Endothelial cell of umbilical vein (primary cell): ENCODE results near the gene NANOS1. TPM values are rescaled to one million over a fixed set of nuclear protein-coding genes. Genes with fewer than 3 reads are reported as not detected.

Experiments
- BruUV-seq: library from RNA; stranded (reverse); fragments of 400-500 nt; replicated peaks from 2 replicates; lab custom pipeline; 2021; lab: Mats Ljungman, UMichigan
- CTCF ChIA-PET: fragments of 300-600, 350-600 bp; sonication (Branson Sonifier 250); formaldehyde crosslinking; loops from one replicate; lab custom pipeline; 2021; ENCODE audit warnings: antibody characterized with exemption, inconsistent platforms; lab: Charles Lee
- POLR2A ChIA-PET: fragments of 300-600, 350-600 bp; sonication (Branson Sonifier 250); formaldehyde crosslinking; loops from one replicate; lab custom pipeline; 2021; ENCODE audit warnings: antibody characterized with exemption, inconsistent platforms; lab: Charles Lee
- DNase-seq: peaks from one replicate; pipeline ENCODE4 v3.0.0-alpha.2; 2011; ENCODE audit warnings: low read depth, low spot score
- FAIRE-seq: peaks from 2 replicates; lab custom pipeline; 2011; peaks lifted over from hg19 to GRCh38; lab: Jason Lieb, UNC
- H2AFZ ChIP-seq: 2 replicates; pipeline ENCODE4 v1.6.0; 2012; ENCODE audit warnings: low read depth, low read length, control low read depth, inconsistent platforms
- H3K27ac ChIP-seq: 2 replicates; pipeline ENCODE4 v1.5.1; 2011; ENCODE audit warnings: low read depth, mild to moderate bottlenecking, control low read depth, low read length, moderate library complexity; ENCODE audit not compliant: insufficient read depth
- H3K27me3 ChIP-seq, 2 experiments: 2 replicates each; pipeline versions ENCODE4 v1.6.0 to v1.6.1; 2011; ENCODE audit warnings: low read length in 2 of 2, mixed read lengths in 1 of 2; ENCODE audit not compliant: control insufficient read depth in 2 of 2, insufficient read depth in 2 of 2
- H3K36me3 ChIP-seq, 2 experiments: 2 replicates in 1 of 2; 3 replicates in 1 of 2; pipeline ENCODE4 v1.5.1; 2011; ENCODE audit warnings: low read length in 2 of 2, mild to moderate bottlenecking in 1 of 2, moderate library complexity in 1 of 2; ENCODE audit not compliant: control insufficient read depth in 2 of 2, insufficient read depth in 2 of 2; ENCODE audit errors: extremely low read depth in 1 of 2
- H3K4me1 ChIP-seq: 3 replicates; pipeline ENCODE4 v1.5.1; 2011; ENCODE audit warnings: mild to moderate bottlenecking, low read length; ENCODE audit not compliant: control insufficient read depth, insufficient read depth; ENCODE audit errors: extremely low read depth
- H3K4me2 ChIP-seq: 2 replicates; pipeline ENCODE4 v1.6.1; 2011; ENCODE audit warnings: low read length, control low read depth, mixed read lengths; ENCODE audit not compliant: insufficient read depth
- H3K4me3 ChIP-seq, 3 experiments: fragments of 200-600 bp in 1 of 3; sonication (generic), shearing (Covaris generic) in 1 of 3; replicated peaks in 1 of 3; 2 replicates each; pipeline ENCODE4 v1.5.1; 2011 to 2016; ENCODE audit warnings: control low read depth in 3 of 3, low read length in 3 of 3, mild to moderate bottlenecking in 2 of 3, inconsistent platforms in 1 of 3, low read depth in 1 of 3, moderate library complexity in 1 of 3; ENCODE audit not compliant: insufficient read depth in 1 of 3
- H3K79me2 ChIP-seq: 2 replicates; pipeline ENCODE4 v1.6.0; 2012; ENCODE audit warnings: low read length, inconsistent platforms; ENCODE audit not compliant: control insufficient read depth, insufficient read depth
- H3K9ac ChIP-seq: replicated peaks from 2 replicates; pipeline ENCODE3; 2011; ENCODE audit warnings: low read length, control low read depth; ENCODE audit not compliant: insufficient read depth; ENCODE audit errors: extremely low read depth
- H3K9me1 ChIP-seq: replicated peaks from 3 replicates; pipeline ENCODE4 v1.6.0; 2011; ENCODE audit warnings: mild to moderate bottlenecking, low read length; ENCODE audit not compliant: control insufficient read depth, insufficient read depth; ENCODE audit errors: extremely low read depth
- H3K9me3 ChIP-seq: replicated peaks from 2 replicates; pipeline ENCODE4 v1.5.1; 2012; ENCODE audit warnings: low read length, inconsistent platforms; ENCODE audit not compliant: control insufficient read depth, insufficient read depth
- H4K20me1 ChIP-seq: replicated peaks from 2 replicates; pipeline ENCODE3; 2011; ENCODE audit warnings: mild to moderate bottlenecking, low read length; ENCODE audit not compliant: control insufficient read depth, insufficient read depth; ENCODE audit errors: extremely low read depth
- CTCF ChIP-seq, 2 donors: IDR thresholded peaks; 1 replicate in 1 of 2; 2 replicates in 1 of 2; pipeline ENCODE4 v1.5.1; 2011; ENCODE audit warnings: low read length in 2 of 2, mild to moderate bottlenecking in 2 of 2, moderate library complexity in 2 of 2, control low read depth in 1 of 2, inconsistent platforms in 1 of 2, low read depth in 1 of 2; ENCODE audit not compliant: insufficient read depth in 1 of 2; ENCODE audit errors: extremely low read depth in 1 of 2
- EZH2 ChIP-seq: IDR thresholded peaks from 2 replicates; pipeline ENCODE4 v1.6.1; 2012; ENCODE audit warnings: borderline replicate concordance, low read depth, mild to moderate bottlenecking, moderate library complexity, low read length, inconsistent platforms; ENCODE audit not compliant: severe bottlenecking
- FOS ChIP-seq: IDR thresholded peaks from 2 replicates; pipeline ENCODE4 v1.6.1; 2011; ENCODE audit warnings: mild to moderate bottlenecking, low read length, moderate library complexity, borderline replicate concordance; ENCODE audit not compliant: insufficient read depth
- GATA2 ChIP-seq: IDR thresholded peaks from 2 replicates; pipeline ENCODE4 v1.7.0; 2011; ENCODE audit warnings: low read depth, mild to moderate bottlenecking, moderate library complexity, mixed read lengths, low read length; ENCODE audit not compliant: insufficient read length, insufficient read depth
- JUN ChIP-seq: IDR thresholded peaks from 2 replicates; pipeline ENCODE4 v1.6.1; 2011; ENCODE audit warnings: borderline replicate concordance, low read depth; ENCODE audit not compliant: insufficient read length, insufficient read depth
- MAX ChIP-seq: IDR thresholded peaks from 2 replicates; pipeline ENCODE4 v1.6.1; 2011; ENCODE audit not compliant: insufficient read depth, insufficient read length
- MYC ChIP-seq: IDR thresholded peaks from one replicate; pipeline ENCODE4 v1.6.1; 2011; ENCODE audit warnings: mild to moderate bottlenecking, low read depth, low read length
- POLR2A ChIP-seq: IDR thresholded peaks from 2 replicates; pipeline ENCODE4 v1.6.1; 2012; ENCODE audit warnings: low read depth, mild to moderate bottlenecking, control low read depth, low read length
- POLR2AphosphoS5 ChIP-seq: IDR thresholded peaks from 2 replicates; pipeline ENCODE4 v1.6.1; 2012; ENCODE audit warnings: low read depth, mild to moderate bottlenecking, control low read depth, low read length, moderate library complexity; ENCODE audit not compliant: insufficient read depth
- dilution Hi-C: fragments of 300-500 bp; cut with MboI; formaldehyde crosslinking; loops from one replicate; pipeline ENCODE4 v1.15.0; 2019; ENCODE audit warnings: low sequenced_read_pairs; ENCODE audit not compliant: extremely low pct_ligation_motif_present
- intact Hi-C: fragments of 100-400 bp; cut with micrococcal nuclease; formaldehyde crosslinking; loops from one replicate; pipeline ENCODE4 v1.10.0; 2022
- polyA plus RNA-seq, 4 experiments: library from polyadenylated mRNA; depleted of rRNA in 3 of 4; stranded (reverse) in 3 of 4; unstranded in 1 of 4; fragments of >200 nt; gene quantifications; 2 replicates each; pipeline versions ENCODE4 v1.2.1 to v1.2.3, GENCODE V29; 2011 to 2012; ENCODE audit warnings: missing spikeins in 1 of 4
- total RNA-seq: library from RNA; stranded (reverse); gene quantifications from 2 replicates; pipeline ENCODE4 v1.2.3, GENCODE V29; 2021

Gene NANOS1
- total and polyA plus RNA-seq, 2 donors (not counting 3 experiments of a cell fraction or from before 2014, with no cell fraction given) = 0.29 to 0.40 TPM

GRCh38 chr10:119039161-119039560, 9.6 kb downstream of the NANOS1 start:
- CTCF ChIA-PET = no interaction called here
- intact Hi-C loops = loop anchor here (5.0 kb wide), 1 partner anchor 38 kb away; no protein-coding TSS in a partner anchor

More at GRCh38 chr10:119039161-119039560, 9.6 kb downstream of the NANOS1 start:
- TF ChIP-seq POLR2AphosphoS5 (no peak), MYC (no peak), EZH2 (no peak), GATA2 (no peak), MAX (no peak), CTCF (IDR thresholded peaks at IDR 0.05; ENCODE audit: extremely low read depth in 1 of 2, insufficient read depth in 1 of 2, low read depth in 1 of 2, low read length in 2 of 2) (no peak), JUN (no peak), FOS (no peak), POLR2A (no peak)
- H3K36me3 ChIP-seq = peaks cover 40 to 43% of the 10 kb centered on the region in 2 experiments
- no peak overlapping the region for H3K27ac ChIP-seq
- H3K9me3 ChIP-seq = no peaks in the 10 kb centered on the region
- no peaks in the 10 kb centered on the region for H3K4me1 ChIP-seq
- DNase-seq (no peak), FAIRE-seq (no peak)
- H3K9me1 ChIP-seq = no peaks in the 10 kb centered on the region
- POLR2A ChIA-PET = no interaction called here
- no peaks in the 10 kb centered on the region for H3K27me3 ChIP-seq
- no peak overlapping the region for H3K9ac ChIP-seq
- H3K79me2 ChIP-seq = peaks cover 52% of the 10 kb centered on the region
- H4K20me1 ChIP-seq = peaks cover 3% of the 10 kb centered on the region
- no peak overlapping the region for H3K4me2 ChIP-seq
- no TSS peak for BruUV-seq
- H2AFZ ChIP-seq = no peak overlapping the region
- H3K4me3 ChIP-seq = no peak overlapping the region
- dilution Hi-C loops = no loop called here
